ENCODE results near the gene TTC13.
A peak's percentile ranks its signal among the peaks of the same experiment; 100 is the strongest.
"Not testable (repeated sequence)": the region's sequence is repeated elsewhere in the genome, so short reads cannot be mapped to it uniquely, and the experiment has no call there.

Gene TTC13

DNA sequence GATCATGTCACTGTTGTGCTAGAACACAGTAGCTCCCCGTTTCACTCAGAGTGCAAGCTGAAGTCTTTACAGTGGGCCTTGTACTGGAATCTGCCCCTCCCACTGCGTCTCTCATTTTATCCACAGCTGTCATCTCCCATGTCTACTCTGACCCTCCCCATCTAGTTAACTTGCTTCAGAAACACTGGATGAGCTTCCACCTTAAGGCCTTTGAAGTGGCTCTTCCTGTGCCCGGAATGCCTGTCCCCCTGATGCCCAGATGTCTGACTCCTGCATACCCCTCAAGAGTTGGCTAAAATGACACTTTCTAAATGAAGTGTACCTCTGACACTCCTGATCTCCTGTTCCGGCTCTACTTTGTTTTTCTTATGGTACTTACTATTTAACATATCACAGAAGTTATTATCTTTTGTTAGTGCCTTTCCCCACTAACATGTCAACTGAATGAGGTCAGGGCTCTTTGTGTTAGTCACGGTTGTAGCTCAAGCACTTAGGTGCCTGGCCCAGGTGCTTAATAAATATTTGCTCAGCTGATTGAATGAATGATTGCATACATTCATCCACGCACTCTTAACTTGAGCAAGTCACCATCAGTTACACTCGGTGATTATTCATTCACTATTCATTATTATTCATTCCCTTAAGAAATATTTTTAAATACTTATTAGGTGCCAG, 13.6 kb upstream of the TTC13 start:
- no peak for DNase-seq (ENCODE audit: low spot score)

DNA sequence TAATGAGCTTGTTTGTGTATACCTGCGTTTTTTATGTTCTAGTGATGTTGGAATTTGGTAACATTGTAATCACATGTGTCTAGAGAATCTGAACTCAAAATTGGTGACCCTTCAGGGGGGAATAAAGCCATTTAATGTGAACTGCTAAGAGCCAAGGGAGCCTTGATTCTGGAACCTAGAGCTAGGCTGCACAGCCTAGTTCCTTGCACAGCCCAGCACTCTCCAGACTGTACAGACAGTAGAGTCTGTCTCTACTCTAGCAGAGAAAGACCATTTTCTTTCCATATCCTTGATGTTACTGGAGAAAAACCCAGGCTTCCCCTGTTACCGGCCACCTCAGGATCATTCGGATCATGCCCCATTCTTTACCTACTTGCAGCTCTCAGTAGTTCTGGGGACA, 8.8 kb upstream of the TTC13 start:
- no peak for DNase-seq (ENCODE audit: low spot score)

DNA sequence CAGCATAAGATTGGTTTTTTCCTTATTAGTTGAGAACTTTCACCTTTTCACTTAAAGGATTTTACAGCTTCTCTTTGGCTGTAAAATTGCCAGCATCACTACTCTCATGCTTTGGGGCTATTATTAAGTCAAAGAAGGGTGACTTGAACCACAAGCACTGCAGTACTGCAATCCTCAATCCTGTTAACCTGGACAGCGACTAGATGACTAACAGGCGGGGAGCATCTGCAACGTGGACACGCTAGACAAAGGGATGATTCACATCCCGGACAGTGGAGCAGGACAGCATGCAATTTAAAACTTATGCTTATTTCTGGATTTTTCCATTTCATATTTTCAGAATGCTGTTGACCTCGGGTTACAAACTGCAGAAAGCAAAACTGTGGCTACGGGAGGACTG, 8.3 kb upstream of the TTC13 start:
- DNase-seq (ENCODE audit: low spot score) = no peak

DNA sequence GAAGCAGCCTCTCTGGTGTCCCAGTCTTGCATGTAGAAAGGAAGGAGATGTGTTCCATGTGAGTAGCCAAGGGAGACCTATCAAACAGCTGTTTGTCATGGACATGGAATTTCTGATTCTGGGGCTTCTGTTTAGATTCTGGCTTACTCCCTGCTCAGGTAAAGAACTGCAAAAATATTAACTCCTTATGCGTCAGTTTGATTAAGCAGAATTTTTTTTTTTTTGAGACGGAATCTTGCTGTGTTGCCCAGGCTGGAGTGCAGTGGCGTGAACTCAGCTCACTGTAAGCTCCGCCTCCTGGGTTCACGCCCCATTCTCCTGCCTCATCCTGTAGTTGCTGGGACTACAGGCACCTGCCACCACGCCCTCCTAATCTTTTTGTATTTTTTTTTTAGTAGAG, 7.0 kb upstream of the TTC13 start:
- DNase-seq (ENCODE audit: low spot score) = no peak

DNA sequence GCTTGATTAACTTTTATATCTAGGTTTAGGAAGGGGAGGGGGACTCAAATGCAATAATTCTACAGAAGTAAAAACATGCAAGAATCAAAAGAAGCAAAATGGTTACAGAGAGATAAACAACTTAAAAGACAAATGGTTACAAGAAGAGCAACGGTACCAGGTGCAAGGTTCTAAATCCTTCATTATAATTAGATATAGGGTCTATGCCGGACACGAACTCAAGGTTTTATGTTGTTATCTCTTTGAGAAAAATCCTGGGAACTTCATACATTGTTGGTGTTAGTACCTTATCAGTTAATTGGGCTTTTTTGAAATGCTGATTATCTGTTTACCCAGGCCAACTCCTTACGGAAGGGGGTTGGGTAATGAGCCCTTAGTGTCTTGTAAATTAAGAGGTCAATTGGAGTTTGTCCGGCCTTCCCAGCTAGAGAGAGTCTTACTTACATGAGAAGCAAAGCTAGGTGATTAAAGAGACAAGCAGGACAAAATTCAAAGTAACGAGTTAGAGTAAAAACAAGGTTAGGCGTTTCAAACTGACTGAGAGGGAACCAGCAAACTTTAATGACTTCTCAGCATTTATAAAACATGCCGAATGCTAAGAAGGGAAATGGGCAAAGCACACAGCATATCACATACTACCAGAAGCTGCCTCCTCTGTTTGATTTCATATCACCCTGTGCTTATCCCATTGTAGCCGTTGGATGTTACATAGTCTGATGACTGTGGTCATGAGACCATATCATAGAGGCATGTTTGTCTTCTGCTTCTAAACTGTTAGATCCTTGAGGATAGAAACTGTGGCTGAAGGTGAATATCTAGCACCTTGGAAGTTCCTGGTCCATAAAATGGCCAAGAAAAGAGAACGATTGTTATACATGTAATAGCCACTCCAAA, 6.2 kb upstream of the TTC13 start:
- DNase-seq (ENCODE audit: low spot score) = not testable (repeated sequence)

DNA sequence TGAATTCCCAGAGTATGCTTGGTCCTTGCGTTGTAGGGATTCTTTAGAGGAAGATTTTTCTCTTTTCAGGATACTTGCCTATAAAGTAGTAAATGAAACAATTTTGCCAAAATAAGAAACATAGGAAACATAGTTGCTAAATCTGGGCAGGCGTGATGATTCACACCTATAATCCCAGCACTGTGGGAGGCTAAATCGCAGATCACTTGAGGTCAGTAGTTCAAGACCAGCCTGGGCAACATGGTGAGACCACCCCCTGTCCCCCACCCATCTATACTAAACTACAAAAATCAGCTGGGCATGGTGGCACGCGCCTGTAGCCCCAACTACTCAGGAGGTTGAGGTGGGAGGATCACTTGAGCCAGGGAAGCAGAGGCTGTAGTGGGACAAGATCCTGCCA, 5.2 kb upstream of the TTC13 start:
- DNase-seq (ENCODE audit: low spot score) = no peak

DNA sequence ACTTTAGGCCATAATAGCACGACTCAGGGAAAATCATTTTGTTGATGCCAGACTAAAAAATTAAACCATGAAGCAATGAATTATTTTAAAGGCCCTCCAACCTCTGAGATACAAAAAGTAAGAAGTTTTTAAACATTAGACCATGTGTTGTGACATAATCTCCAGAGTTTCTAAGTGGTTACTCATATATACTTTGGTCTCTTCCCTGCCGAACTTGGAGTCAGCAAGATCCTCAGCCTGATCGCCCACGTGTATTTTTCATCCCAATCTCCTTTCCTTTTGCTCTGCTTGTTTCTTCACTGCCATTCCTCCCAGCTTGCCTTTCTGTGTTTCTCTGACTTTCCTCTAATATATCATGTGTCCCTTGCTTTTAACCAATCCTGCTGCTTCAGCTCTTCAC, 4.0 kb upstream of the TTC13 start:
- DNase-seq (ENCODE audit: low spot score) = no peak

DNA sequence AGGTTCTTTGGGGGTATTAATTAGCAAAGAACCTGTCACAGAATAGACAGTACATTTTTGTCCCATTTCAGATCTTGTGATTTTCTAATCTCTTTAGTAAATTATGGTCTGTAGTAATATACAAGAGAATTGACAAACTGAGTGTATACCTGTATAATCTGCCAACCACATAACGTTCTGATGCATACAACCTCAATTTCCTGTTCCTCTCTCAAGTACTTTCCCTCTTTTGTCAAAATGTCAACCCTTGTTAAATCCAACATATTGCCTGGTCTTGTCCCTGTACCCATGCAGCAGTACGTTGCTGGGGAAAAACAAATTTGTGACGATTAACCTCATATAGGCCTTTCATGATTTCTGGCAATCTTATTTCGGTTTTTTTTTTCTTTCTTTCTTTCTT, 1.3 kb upstream of the TTC13 start:
- DNase-seq (ENCODE audit: low spot score) = peak; percentile 5

DNA sequence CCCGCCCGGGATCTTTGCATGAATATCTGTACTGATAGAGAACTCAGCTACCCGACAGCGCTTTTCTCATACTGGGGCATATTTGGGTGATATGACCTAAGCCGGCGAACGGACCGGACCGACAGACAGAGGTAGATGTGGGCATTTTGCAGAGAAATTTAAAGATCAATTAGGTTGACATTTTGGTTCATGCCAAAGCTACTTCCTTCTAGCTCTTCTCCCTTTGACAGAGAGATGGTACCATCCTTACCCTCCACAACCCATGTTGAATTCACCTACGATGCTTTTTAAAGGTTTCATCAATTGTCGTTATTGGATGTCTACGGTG, 692 bp upstream of the TTC13 start:
- no peak for DNase-seq (ENCODE audit: low spot score)

DNA sequence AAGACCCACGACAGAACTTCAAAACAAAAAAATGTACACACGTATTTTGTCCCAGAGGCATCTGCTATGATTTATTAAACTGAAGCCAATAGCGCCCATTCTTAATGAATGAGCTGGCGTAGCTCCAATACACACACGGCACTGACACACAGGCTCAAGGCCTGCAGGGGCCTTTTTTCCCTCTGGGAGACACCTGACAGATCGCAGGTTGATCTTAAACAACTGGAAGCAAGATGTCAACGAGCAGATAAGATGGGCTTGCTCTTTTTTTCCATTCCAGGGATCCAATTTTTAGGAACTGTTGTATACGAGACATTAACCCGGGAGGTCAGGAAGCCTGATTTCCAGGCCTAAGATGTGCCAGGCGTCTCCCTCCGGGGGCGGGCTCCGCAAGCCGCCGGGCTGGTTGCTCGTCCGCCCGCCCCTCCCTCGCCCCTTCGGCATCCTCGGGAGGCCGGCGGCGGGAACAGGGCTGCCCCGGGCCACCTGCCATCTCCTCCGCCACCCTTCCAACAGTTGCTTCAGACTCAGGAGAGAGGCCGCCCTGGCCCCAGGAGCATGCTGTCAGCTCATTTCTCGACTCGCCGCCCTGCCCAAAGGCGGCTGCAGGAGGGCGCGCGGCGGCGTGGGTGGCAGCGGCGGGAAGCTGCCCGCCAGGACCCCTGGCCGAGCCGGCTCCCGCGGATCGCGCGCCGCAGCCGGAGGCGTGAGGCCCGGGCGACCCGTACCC, 735 bp downstream of the TTC13 start:
- peak; percentile 4 for DNase-seq (ENCODE audit: low spot score)

DNA sequence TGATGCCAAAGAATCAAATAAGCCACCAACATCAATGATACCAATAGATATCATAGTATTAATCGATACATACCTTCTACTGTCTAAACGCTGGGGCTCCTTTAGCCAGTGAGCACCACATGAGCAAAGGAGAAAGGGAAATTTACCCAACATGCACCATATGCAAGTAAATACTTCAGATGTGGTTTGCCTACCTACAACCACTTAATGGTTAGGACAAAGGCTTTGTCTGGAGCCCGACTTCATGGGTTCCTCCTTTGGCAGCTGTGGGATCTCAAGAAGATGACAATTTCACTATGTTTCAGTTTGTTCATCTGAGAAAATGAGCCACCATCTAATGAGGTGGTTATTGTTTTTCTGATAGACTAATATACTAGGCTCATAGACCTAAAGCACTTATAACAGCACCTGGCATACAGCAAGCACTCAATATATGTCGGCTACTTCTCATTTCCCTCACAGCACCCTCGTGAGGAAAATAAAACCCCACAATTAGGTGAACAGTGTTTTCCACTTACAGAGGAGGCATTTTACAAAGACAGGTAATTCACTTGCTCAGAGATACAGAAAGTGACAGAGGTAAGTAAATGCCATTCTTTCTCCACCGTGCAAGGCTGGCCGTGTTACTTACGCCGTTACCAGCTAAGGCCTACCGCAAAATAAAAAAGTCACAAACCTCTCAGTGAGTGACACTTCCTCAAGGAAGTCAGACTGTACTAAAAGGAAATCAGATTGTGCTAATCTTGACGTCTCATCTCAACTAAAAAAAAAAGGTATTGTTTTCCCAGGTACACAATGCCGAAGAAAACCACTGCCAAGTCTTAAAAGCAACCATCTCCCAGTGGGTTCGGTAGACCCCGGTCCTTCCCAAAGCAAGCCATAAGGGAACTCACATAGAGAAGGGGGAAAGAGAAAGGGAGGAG, 1.6 kb downstream of the TTC13 start:
- peak; percentile 51 for DNase-seq (ENCODE audit: low spot score)

DNA sequence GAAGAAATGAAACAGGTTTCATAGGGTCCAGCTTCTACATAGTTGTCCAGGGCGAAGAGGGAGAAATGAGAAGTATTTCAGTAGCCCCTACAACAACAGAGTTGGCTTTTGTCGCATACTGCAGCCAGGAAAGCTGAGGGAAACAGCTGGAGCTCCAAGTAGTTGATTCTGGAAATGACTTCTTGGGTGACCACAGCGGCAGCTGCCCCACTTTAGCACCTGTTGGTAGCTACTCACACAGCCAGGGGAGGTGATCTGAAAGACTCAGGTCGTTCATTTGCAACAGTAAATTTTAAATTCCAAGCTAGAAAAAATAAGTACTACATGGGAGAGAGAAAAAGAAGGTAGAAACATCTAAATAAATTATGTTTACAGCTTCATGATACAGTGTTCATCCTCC, 2.3 kb downstream of the TTC13 start:
- DNase-seq (ENCODE audit: low spot score) = no peak

DNA sequence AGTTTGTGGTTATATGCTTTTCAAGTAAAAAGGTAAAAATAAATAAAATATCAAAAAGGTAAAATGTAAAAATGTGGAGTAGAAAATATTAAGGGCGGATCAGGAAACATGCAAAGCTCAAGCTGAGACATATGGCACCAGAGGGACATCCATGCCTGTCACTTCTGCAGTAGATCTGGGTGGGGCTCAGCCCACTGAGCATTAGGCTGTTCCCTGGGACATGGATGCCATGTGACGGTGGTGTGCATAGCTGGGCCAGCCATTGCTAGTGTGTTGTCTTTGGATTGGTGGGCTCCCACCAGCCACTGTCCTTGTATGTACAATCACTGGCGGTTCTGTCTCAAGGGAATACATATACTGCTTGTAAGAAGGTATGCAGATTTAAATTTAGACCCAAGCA, 3.0 kb downstream of the TTC13 start:
- DNase-seq (ENCODE audit: low spot score) = no peak

DNA sequence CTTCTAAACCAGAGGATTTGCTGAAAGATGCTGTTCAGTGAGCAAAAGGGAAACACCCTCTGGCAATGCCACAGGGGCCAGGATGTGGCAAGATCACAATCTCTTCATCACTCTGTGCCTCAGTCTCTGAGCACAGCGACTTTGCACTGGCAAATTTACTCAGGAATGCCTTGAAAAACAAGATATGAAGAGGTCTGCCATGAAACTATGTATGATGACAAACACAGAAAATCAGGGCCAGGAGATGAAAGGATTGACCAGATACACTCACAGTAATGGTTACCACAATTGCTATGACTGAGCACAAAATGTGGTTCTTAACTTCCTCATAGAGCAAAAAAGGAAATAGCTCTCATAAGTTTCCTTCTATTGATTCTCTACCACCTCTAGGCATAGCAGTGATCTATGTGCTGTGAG, 5.8 kb downstream of the TTC13 start:
- peak; percentile 75 for DNase-seq (ENCODE audit: low spot score)

DNA sequence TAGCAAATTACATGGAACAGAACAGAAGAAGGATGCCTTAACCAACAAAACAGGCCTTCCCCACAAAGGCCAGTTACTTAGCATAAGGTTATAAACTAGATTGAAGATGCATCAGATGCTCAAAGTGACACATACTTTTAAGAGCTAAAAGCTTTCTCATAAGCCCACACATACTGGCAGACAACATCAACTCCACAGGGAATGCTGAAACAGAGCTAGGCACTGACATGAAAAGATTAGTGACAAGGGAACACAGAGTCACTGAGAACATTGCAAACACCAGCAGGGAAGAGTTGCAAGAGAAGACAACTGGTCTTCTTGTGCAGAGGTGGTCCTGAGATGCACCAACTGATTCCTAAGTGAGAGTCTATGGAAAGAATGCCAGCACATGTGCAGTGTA, 6.9 kb downstream of the TTC13 start:
- DNase-seq (ENCODE audit: low spot score) = no peak

DNA sequence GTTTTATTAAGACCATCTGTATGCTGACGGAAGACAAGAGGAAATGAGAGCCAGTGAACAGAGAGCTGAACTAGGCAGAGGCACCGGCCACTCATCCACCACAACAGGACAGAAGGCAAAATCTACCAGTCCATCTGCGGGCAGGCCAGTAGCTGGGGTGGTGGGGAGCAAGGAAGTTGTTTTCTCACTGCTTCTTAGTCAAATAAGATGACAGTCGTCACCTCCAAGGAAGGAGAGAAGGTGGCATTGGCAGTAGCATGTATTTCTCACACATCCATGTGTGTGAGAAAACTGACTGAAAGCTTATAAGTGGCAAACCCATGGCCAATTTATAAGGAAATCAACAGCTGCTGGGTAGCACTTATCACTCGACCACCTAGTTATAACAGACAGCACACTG, 8.2 kb downstream of the TTC13 start:
- no peak for DNase-seq (ENCODE audit: low spot score)

DNA sequence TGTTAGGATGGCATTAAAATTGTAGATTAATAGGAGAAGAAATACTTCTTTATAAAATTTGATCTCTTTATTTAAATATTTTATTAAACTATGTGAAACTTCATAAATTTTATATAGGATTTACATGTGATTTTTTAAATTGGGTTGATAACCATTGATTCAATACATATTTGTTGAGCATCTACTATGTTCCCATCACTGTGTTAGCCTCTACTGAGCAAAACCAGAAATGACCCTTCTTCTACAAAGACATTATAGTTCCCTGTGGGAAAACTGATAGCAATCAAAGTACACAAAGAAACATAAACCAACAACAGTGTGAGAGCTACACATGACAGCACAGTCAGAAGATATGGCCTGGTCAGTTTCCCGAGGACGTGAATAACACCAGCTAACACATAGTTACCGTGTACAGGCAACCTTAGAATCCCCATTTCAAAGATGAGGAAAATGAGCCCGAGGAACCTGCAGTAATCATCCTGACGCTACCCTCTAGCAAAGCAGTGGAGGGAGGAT, 12.2 kb downstream of the TTC13 start:
- DNase-seq (ENCODE audit: low spot score) = no peak

DNA sequence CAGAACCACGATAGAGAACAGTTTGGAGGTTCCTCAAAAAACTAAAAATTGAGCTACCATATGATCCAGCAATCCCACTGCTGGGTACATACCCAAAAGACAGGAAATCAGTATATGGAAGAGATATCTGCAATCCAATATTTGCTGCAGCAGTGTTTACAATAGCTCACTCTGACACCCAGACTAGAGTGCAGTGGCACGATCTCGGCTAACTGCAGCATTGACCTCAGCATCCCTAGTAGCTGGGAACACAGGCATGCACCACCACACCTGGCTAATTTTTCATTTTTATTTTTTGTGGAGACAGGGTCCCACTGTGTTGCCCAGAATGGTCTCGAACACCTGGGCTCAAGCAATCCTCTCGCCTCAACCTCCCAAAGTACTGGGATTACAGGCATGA, 13.1 kb downstream of the TTC13 start:
- DNase-seq (ENCODE audit: low spot score) = no peak

DNA sequence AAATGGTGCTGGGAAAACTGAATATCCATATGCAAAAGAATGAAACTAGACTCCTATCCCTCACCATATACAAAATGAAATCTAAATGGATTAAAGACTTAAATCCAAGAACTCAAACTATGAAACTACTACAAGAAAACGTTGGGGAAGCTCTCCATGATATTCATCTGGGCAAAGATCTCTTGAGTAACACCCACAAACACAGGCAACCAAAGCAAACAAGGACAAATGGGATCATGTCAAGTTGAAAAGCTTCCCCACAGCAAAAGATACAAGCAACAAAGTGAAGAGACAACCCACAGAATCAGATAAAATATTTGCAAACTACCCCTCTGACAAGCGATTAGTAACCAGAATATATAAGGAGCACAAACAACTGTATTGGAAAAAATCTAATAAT, 13.8 kb downstream of the TTC13 start:
- DNase-seq (ENCODE audit: low spot score) = no peak

DNA sequence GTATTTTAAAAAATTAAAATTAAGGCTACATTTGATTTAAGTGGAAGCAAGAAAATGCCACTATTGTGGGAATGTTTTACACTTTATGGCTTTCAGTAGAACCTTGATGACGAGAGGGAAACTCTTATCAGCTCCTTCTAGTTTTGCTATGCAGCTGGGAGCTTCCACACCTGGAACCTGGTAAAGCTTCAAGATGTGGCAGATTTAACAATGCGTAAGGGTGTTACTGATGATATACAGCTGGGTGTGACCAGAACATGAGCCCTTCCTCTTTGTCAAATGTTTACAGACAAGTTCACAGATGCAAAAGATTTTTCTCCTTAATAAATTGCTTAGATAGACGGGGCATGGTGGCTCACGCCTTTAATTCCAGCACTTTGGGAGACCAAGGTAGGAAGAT, 20.3 kb downstream of the TTC13 start:
- no peak for DNase-seq (ENCODE audit: low spot score)

DNA sequence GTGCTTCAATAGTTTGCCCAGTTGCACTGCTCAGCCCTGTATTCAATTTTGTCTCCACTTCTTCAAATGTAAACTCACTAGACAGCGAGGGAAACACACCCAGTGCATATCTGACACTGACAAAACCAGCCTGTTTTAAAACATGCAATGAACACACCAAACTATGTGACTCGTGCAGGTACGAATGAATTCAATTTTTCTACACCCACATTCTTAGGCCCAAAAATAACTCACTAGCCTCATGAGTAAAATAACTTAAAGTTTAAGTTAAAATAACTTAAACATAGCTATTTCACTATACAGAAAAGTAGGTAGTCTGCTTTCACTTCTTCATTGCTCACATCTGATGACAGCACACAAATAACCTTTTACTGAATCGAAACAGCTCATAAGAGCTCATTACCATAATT, 21.1 kb downstream of the TTC13 start:
- no peak for DNase-seq (ENCODE audit: low spot score)

DNA sequence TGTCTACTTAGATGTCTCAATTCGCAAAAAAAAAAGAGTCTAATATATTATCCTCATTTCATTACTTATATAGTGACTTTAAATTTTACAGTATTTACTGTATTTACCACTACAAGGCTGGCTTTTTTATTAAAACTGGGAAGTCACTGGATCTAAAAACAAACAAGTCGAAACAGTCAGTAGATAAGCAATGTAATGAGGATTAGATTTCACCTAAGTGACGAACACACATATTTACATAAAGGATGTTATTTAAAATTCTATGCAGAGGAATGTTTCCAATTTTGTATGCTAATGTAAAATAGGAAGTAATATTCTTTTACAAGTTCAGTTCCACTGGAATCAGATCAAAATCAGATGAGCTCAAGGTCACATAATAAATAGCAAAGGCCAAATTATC, 28.3 kb downstream of the TTC13 start:
- no peak for DNase-seq (ENCODE audit: low spot score)
